Neural cell (in vitro differentiated cells): ENCODE measurements around the gene TATDN2. TPM values are rescaled to one million over a fixed set of nuclear protein-coding genes. Genes with fewer than 3 reads are reported as not detected.

ENCODE experiments used
- H2AFZ ChIP-seq: fragments of 200-600, 300-800 bp; sonication (generic), shearing (Covaris generic); 2 replicates; pipeline ENCODE4 v1.6.0; 2014; ENCODE audit warnings: low read depth, mild to moderate bottlenecking, antibody characterized with exemption, low read length, moderate library complexity
- H3F3A ChIP-seq: fragments of 200-600 bp; shearing (Covaris generic); 2 replicates; pipeline ENCODE4 v1.6.1; 2016; ENCODE audit warnings: mild to moderate bottlenecking, moderate library complexity, mixed read lengths, antibody characterized with exemption, low read length; ENCODE audit not compliant: insufficient read depth, poor library complexity, severe bottlenecking
- H3K27ac ChIP-seq: fragments of 200-600, 300-800 bp; sonication (generic), shearing (Covaris generic); 2 replicates; pipeline ENCODE4 v1.5.1; 2014; ENCODE audit warnings: mild to moderate bottlenecking, low read length, moderate library complexity
- H3K27me3 ChIP-seq: fragments of 300-800, 200-600 bp; sonication (generic), shearing (Covaris generic); 2 replicates; pipeline ENCODE4 v1.6.0; 2014; ENCODE audit warnings: mild to moderate bottlenecking, low read depth, low read length, moderate library complexity; ENCODE audit not compliant: insufficient read depth
- H3K36me3 ChIP-seq: fragments of 300-800, 200-600 bp; sonication (generic), shearing (Covaris generic); 2 replicates; pipeline ENCODE4 v1.5.1; 2014; ENCODE audit warnings: mild to moderate bottlenecking, antibody characterized with exemption, low read length, moderate library complexity; ENCODE audit not compliant: insufficient read depth
- H3K4me2 ChIP-seq: fragments of 300-800, 200-600 bp; sonication (generic), shearing (Covaris generic); 2 replicates; pipeline ENCODE4 v1.6.0; 2014; ENCODE audit warnings: mild to moderate bottlenecking, low read length
- H3K4me3 ChIP-seq: fragments of 300-800, 200-600 bp; sonication (generic), shearing (Covaris generic); 2 replicates; pipeline ENCODE4 v1.5.1; 2014; ENCODE audit warnings: mild to moderate bottlenecking, low read length, moderate library complexity
- H3K79me2 ChIP-seq: fragments of 200-600 bp; shearing (Covaris generic); replicated peaks from 2 replicates; pipeline ENCODE4 v1.6.0; 2014; ENCODE audit warnings: mild to moderate bottlenecking, low read length, moderate library complexity; ENCODE audit not compliant: insufficient read depth
- H3K9ac ChIP-seq: fragments of 300-800, 200-600 bp; sonication (generic), shearing (Covaris generic); 2 replicates; pipeline ENCODE4 v1.6.1; 2016; ENCODE audit warnings: mild to moderate bottlenecking, low read length, mixed read lengths
- H3K9me2 ChIP-seq: fragments of 200-600 bp; shearing (Covaris generic); 2 replicates; pipeline ENCODE4 v1.6.1; 2016; ENCODE audit warnings: mild to moderate bottlenecking, low read length, mixed read lengths; ENCODE audit not compliant: insufficient read depth
- H3K9me3 ChIP-seq: fragments of 200-600, 300-800 bp; sonication (generic), shearing (Covaris generic); 2 replicates; pipeline ENCODE4 v1.6.1; 2016; ENCODE audit warnings: mild to moderate bottlenecking, mixed run types, low read length, moderate library complexity, mixed read lengths
- H4K20me1 ChIP-seq: fragments of 200-600 bp; shearing (Covaris generic); 2 replicates; pipeline ENCODE4 v1.6.1; 2016; ENCODE audit warnings: mild to moderate bottlenecking, mixed run types; ENCODE audit not compliant: insufficient read depth
- CTCF ChIP-seq: fragments of 450-650 bp; IDR thresholded peaks from 2 replicates; pipeline ENCODE4 v1.5.1; 2014; ENCODE audit warnings: antibody characterized with exemption, mild to moderate bottlenecking, moderate library complexity; ENCODE audit not compliant: poor library complexity, severe bottlenecking
- EP300 ChIP-seq: fragments of 450-650 bp; conservative IDR thresholded peaks from 2 replicates; pipeline ENCODE4 v1.6.1; 2014; ENCODE audit warnings: antibody characterized with exemption, mild to moderate bottlenecking, moderate library complexity; ENCODE audit not compliant: poor library complexity, severe bottlenecking
- EZH2 ChIP-seq: fragments of 200-600, 300-800 bp; shearing (Covaris generic), sonication (generic); IDR thresholded peaks from 2 replicates; pipeline ENCODE4 v1.6.1; 2014; ENCODE audit warnings: antibody characterized with exemption, low read length, borderline replicate concordance, mild to moderate bottlenecking; ENCODE audit not compliant: insufficient read depth, poor library complexity, severe bottlenecking
- POLR2AphosphoS5 ChIP-seq: IDR thresholded peaks from 2 replicates; pipeline ENCODE4 v1.6.1; 2012
- RAD21 ChIP-seq: fragments of 450-650 bp; conservative IDR thresholded peaks from 2 replicates; pipeline ENCODE4 v1.6.1; 2014; ENCODE audit warnings: antibody characterized with exemption, mild to moderate bottlenecking, moderate library complexity
- REST ChIP-seq: IDR thresholded peaks from 2 replicates; pipeline ENCODE4 v1.6.1; 2012; ENCODE audit warnings: borderline replicate concordance
- SMC3 ChIP-seq: fragments of 450-650 bp; conservative IDR thresholded peaks from 2 replicates; pipeline ENCODE4 v1.6.1; 2014; ENCODE audit warnings: antibody characterized with exemption, mild to moderate bottlenecking, moderate library complexity; ENCODE audit not compliant: poor library complexity
- TAF1 ChIP-seq: IDR thresholded peaks from 2 replicates; pipeline ENCODE4 v1.6.1; 2012; ENCODE audit warnings: low read depth
- polyA plus RNA-seq: library from polyadenylated mRNA; depleted of rRNA; stranded (reverse); fragments of >200 nt; gene quantifications from 2 replicates; pipeline ENCODE4 v1.2.3, GENCODE V29; 2014

The TATDN2 gene
- polyA plus RNA-seq, 1 donor from 2014 or later = 22.1 TPM

- Histone ChIP-seq H3K27ac (no peak overlapping the region), H3K79me2 (no peaks in the 10 kb centered on the region), H3K9me3 (no peaks in the 10 kb centered on the region), H3K9ac (no peak overlapping the region), H2AFZ (no peak overlapping the region), H3K4me2 (no peak overlapping the region), H3K4me3 (no peak overlapping the region), H3K36me3 (no peaks in the 10 kb centered on the region), H3F3A (no peaks in the 10 kb centered on the region), H3K27me3 (no peaks in the 10 kb centered on the region), H3K9me2 (no peaks in the 10 kb centered on the region), H4K20me1 (no peaks in the 10 kb centered on the region)
- TF ChIP-seq RAD21 (no peak), EP300 (no peak), SMC3 (no peak)
Measured at GRCh38 chr3:10206166-10206511, 42.1 kb upstream of the TATDN2 start.

- H3K27ac ChIP-seq = no peak overlapping the region
- H4K20me1 ChIP-seq = no peaks in the 10 kb centered on the region
- no peaks in the 10 kb centered on the region for H3F3A ChIP-seq
- H2AFZ ChIP-seq = no peak overlapping the region
- no peak overlapping the region for H3K9ac ChIP-seq
- no peaks in the 10 kb centered on the region for H3K9me2 ChIP-seq
- no peak for TF ChIP-seq TAF1
- no peak for TF ChIP-seq CTCF
- no peak for TF ChIP-seq SMC3
- no peak for TF ChIP-seq REST
- TF ChIP-seq RAD21 = no peak
- H3K4me2 ChIP-seq = no peak overlapping the region
- no peaks in the 10 kb centered on the region for H3K27me3 ChIP-seq
- H3K4me3 ChIP-seq = no peak overlapping the region
- no peaks in the 10 kb centered on the region for H3K79me2 ChIP-seq
- no peaks in the 10 kb centered on the region for H3K36me3 ChIP-seq
- no peaks in the 10 kb centered on the region for H3K9me3 ChIP-seq
Measured at GRCh38 chr3:10213156-10213792, 35.0 kb upstream of the TATDN2 start.

- TF ChIP-seq CTCF (no peak), TAF1 (no peak), EZH2 (no peak), POLR2AphosphoS5 (no peak), RAD21 (no peak), REST (no peak), EP300 (no peak)
Measured at GRCh38 chr3:10215578-10216368, 32.5 kb upstream of the TATDN2 start.

More at GRCh38 chr3:10215578-10216368, 32.5 kb upstream of the TATDN2 start:
- H3K9me2 ChIP-seq = no peaks in the 10 kb centered on the region
- H3K4me3 ChIP-seq = no peak overlapping the region
- H3K27ac ChIP-seq = no peak overlapping the region
- no peak overlapping the region for H3K9ac ChIP-seq
- H3K4me2 ChIP-seq = no peak overlapping the region
- no peaks in the 10 kb centered on the region for H3K9me3 ChIP-seq
- no peaks in the 10 kb centered on the region for H3K79me2 ChIP-seq
- no peaks in the 10 kb centered on the region for H3K27me3 ChIP-seq
- H3F3A ChIP-seq = no peaks in the 10 kb centered on the region
- H2AFZ ChIP-seq = no peak overlapping the region
- no peaks in the 10 kb centered on the region for H4K20me1 ChIP-seq
- H3K36me3 ChIP-seq = no peaks in the 10 kb centered on the region
